Umbilical cord (tissue), 2 donors: Measurements from ENCODE around the gene GPHA2. TPM values are rescaled to one million over a fixed set of nuclear protein-coding genes. Genes with fewer than 3 reads are reported as not detected.
"Not testable (repeated sequence)": the region's sequence is repeated elsewhere in the genome, so short reads cannot be mapped to it uniquely, and the experiment has no call there.

Experiments used
- DNase-seq: peaks from one replicate; pipeline ENCODE4 v3.0.0-alpha.2; 2015; ENCODE audit warnings: low spot score
- total RNA-seq: library from RNA; depleted of rRNA; stranded (reverse); fragments of >200 nt; gene quantifications from one replicate; pipeline ENCODE4 v1.2.3, GENCODE V29; 2014; ENCODE audit warnings: low replicate concordance; ENCODE audit not compliant: insufficient read depth

GPHA2 gene, protein sequence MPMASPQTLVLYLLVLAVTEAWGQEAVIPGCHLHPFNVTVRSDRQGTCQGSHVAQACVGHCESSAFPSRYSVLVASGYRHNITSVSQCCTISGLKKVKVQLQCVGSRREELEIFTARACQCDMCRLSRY
- total RNA-seq = not detected

DNA sequence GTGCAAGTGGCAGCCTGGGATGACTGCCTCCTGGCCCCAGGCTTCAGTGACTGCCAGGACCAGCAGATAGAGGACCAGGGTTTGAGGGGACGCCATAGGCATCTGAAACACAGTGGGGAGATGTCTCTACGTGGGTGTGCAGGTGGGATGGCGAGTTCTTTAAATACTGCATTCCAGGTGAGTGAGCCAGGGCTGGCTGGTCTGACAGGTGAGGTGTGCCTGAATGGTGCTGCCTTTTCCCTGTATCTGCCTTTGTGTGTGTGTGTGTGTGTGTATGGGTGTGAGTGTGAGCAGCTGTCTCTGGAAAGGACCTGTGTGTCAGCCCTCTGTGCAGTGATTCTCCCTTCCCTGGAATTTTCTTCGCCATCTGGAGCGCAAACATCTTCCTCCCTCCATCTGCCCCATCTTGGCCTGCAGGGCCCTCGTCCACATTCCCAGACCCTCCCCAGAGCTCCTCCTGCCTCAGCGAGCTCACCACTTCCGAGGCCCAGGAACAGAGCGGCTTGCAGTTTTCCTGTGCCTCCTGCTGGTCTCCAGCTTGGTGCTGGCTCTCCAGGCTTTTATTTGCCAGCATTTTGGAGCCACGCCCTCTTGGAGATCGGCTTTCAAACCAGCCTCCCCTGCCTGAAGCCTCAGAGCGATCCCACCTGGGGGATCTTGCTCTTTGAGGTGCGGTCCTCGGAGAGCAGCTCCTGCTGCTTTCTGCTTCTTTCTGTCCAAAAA is at the start of gene GPHA2:
Gene GPHA2, minus strand, starts transcription at position 535 of the 723 bp plus-strand sequence. Its CDS starts 433 bp downstream, at position 102.
- peak; percentile 35 for DNase-seq

DNA sequence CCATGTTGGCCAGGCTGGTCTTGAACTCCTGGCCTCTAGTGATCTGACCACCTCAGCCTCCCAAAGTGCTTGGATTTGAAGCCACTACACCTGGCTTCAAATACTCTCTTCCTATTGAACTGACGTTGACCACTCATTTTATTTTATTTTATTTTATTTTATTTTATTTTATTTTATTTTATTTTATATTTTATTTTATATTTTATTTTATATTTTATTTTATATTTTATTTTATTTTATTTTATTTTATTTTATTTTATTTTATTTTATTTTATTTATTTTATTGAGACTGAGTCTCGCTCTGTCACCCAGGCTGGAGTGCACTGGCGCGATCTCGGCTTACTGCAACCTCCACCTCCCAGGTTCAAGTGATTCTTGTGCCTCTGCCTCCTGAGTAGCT is 47.6 kb upstream of the GPHA2 start:
- not testable (repeated sequence) for DNase-seq

DNA sequence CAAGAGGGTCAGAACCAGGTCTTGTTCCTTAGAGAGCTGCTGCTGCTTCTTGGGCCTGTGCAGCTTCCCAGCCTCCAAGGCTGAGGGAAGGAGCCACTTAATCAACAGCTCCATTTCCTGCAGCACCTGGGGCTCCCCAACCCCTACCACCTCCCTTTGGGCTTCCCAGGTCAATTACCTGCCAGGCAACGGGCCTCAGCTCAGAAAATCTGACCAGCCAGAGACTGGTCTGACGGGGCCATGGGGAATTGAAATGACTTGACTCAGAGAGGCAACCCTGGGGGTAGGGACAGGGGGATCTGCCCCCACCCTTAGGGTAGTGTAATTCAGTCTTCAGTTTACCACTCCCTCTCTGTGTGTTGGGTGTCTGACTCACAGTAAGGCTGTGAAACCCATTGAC is 41.0 kb upstream of the GPHA2 start:
- no peak for DNase-seq

DNA sequence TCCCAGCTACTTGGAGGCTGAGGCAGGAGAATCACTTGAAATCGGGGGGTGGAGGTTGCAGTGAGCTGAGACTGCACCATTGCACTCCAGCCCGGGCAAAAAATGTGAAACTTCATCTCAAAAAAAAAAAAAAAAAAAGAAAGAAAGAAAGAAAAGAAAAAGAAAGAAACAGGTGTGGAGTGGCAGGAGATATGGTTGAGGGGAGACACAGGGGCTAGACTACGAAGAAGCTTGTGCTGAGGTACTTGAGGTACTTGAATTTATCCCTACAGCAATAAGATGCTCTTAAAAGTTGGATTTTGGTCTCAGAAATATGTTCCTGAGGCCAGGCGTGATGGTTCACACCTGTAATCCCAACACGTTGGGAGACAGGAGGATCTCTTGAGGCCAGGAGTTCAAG is 38.4 kb upstream of the GPHA2 start:
- DNase-seq = no peak

DNA sequence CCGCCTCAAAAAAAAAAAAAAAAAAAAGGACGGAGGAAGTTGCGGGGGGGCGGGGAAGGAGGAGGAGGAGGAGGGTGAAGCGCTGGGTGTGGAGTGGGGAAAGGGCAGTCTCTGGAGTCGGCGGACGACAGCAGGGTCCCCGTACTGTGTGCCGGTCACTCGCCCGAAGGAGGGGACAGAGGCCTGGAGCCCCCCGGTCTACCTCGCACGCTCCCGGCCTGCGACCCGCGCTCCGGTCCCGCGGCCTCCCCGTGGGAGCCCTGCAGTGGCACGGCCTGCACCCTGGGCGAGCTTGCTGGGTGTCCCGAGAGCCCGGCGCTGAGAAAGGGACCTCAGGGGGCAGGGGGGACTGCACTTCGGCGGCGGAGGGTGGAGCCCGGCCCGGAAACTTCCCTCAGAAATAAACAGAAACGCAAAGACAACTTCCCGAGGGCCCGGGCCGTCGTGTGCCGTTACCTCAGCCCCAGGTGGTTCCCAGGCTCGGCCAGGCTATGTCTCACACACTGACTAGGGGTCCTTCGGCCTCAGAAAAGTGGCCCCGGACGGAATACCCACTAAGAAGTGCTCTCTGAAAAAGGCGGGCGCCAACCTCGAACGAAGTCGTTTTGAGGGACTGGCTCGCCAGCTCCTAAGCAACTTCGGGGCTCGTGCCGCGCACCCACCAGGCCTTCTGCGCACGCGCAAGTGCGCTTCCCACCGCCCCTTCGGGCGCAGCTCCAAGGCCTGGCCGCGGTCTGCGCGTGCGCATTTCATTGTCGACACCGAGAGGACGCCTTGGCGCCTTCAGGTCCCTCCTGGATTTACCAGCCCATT is 35.9 kb upstream of the GPHA2 start, which contains the start of gene MAJIN:
Gene MAJIN, minus strand, starts transcription at position 688 of the 813 bp plus-strand sequence. CDS start 12,703 bp downstream, outside the sequence.
- peak; percentile 80 for DNase-seq

DNA sequence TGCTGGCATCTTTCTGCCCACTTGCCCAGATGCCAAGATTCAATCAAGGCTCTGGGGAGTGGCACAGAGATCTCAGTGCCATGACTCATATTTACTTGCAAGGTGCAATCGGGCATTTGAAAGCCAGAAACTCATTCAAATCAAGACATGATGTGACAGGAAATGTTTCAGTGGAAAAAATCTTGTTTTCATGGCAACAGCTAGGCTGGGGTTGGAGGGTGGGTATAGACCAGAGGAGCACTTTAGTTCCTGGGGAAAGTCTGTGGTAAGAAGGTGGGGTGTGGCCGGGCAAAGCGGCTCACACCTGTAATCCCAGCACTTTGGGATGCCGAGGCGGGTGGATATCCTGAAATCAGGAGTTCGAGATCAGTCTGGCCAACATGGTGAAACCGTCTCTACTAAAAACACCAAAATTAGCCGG is 35.0 kb upstream of the GPHA2 start:
- no peak for DNase-seq

DNA sequence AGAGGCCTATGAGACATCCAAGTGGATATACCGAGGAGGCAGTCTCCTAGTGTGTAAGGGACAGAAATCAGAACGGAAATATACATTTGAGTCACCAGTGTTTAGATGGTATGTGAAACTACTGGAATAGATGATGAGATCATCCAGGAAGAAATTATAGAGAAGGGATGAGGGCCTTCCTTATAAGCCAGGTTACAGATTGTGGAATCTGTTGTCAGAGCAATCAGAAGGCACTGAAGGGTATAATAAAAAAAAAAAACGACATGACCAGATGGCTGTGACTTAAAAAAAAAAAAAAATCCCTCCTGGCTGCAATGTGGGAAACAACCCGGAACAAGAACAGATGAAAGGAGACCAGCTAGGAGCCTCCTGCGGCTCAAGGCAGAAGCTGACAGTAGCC is 33.5 kb upstream of the GPHA2 start:
- no peak for DNase-seq

DNA sequence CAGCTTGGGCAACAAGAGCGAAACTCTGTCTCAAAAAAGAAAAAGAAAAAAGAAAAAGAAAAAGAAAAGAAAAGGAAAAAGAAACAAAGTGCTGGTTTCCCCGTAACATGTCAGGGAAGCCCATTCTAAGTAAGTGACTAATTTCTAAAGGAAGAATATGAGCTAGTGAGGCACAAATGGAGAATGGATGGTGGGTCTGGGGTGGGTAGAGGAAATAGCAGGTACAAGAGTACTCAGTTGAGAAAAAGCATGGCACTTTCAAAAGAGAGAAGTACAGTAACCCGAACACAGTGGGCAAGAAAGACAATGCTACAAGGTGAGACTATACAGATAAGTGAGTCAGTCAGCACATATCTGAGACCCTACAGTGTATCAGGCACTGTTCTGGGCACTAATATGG is 31.7 kb upstream of the GPHA2 start:
- DNase-seq = no peak

DNA sequence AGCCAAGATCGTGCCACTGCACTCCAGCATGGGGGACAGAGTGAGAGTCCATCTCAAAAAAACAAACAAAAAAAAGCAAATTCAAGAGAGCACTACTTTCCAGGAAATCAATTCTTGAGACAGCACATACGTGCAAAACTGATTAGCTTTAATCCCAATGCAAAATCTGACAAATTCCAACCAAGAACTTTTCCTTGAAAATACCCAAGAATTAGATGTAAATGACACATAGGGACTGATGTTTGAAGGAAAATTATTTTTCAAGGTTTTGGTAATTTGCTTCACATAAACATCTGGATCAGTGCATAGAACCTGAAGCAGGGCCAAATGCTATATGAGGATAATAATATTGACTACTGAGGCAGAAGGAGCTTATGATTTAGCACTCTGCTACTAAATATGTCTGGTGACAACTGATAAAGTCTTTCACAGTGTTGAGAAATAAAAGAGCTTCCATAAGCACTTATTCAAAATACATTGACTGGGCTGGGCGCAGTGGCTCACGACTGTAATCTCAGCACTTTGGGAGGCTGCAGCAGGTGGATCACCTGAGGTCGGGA is 27.5 kb upstream of the GPHA2 start:
- DNase-seq = no peak

DNA sequence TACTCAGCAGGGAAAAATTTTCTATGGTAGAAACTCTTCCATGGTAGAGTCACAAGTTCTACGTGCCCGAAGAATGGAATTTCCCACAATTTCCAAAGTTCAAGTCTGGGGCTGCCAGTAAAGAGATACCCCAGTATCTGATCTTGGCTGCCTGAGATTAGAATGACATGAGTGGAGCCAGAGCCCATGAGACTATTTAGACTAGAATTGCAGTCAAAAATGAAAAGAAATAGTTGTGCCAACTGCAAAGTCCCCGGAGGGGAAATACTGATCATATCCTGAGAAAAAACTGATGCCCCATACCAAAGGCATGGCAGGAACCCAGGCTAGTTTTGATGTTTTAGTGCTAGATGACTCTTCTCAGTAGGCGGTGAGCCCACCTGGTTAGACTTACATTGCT is 25.0 kb upstream of the GPHA2 start:
- DNase-seq = peak; percentile 21

DNA sequence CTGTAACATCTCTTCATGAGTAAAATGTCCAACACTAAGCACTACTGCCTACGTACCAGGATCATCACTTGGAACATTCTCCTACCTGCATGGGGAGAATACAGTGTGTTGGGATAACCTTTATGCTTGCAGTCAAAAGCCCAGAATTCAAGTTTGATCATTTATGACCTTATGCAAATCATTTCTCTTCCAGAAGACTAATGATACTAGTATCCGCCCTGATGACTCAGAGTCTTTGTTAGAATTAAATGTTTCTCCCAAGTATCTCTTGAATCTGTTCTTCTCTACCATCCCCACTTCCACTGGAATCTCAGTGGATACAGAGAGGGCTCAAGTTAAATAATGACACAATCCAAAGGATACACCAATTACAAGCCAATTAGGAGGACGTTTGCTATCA is 23.8 kb upstream of the GPHA2 start:
- DNase-seq = no peak

DNA sequence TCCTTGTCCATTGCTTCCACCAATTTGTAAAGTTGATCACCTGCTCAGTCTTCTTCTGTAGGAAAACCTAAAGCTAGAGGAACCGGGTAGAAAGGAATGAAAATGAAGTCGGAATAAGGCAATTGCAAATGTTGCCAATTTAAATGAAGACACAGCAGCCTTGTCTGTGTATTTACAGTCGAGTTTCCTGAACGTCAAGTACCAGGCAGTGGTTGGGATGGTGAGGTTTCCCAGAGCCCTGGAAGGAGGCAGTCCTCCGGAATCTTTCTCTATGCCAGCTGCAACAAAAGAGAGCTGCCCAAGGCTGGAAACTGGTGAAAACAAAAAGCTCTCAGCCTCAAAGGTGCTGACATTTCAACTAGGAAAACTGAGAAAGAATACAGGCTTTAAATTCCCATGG is 18.5 kb upstream of the GPHA2 start:
- no peak for DNase-seq

DNA sequence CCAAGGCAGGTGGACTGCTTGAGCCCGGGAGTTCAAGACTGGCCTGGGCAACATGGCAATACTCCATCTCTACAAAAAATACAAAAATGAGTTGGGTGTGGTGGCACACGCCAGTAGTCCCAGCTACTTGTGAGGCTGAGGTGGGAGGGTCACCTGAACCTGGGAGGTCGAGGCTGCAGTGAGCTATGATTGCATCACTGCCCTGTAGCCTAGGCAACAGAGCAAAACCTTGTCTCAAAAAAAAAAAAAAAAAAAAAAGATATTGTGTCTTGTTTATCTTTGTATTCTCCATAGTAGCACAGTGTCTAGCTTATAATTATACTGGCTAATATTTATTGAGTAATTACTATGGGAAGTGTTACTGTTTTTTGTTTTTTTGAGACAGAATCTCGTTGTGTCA is 15.8 kb upstream of the GPHA2 start:
- no peak for DNase-seq

DNA sequence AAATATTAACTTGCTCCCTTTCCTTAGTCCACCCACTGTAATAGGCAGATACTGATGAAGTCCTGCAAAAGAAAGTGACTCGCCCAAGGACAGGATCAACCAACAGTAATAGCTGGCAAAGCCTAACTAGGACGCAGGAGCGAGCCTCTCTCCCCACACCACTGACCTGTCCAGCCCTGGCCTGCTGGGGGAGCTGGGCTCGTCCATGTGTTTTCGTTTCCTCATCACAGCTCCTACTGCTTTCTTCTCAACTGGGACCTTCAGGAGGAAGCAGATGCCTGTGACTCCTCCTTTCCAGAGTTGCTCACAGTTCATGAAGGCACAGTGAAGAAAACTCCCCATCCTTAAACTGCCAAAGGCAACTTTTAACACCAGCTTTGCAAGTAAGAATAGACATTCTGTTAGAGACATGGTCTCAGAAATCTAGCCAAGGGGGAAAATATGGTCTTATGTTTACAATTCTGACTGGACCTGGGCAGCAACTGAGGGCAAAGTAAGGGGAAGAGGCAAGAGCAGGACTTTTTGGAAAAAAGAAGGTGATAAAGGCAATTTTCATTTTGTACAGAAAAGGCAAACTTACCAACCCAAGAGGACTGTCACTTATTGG is 11.6 kb upstream of the GPHA2 start:
- DNase-seq = no peak

DNA sequence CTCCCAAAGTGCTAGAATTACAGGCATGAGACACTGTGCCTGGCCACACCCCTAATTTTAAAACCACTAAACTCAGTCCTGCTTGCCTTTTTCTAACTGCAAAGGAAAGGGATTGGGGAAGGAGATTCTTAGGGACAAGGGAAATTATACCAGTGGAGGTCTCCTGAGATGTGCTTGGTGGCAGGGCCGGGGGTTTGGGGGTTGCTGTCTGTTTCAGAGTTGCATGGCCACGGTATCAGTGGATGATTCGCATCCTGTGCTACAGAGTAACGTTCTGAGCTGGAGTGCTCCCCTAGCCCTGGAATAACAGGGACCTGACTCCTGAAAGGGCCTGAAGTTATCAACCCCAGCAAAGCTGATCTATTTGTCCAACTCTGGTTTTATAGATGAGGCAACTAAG is 846 bp upstream of the GPHA2 start:
- DNase-seq = no peak

DNA sequence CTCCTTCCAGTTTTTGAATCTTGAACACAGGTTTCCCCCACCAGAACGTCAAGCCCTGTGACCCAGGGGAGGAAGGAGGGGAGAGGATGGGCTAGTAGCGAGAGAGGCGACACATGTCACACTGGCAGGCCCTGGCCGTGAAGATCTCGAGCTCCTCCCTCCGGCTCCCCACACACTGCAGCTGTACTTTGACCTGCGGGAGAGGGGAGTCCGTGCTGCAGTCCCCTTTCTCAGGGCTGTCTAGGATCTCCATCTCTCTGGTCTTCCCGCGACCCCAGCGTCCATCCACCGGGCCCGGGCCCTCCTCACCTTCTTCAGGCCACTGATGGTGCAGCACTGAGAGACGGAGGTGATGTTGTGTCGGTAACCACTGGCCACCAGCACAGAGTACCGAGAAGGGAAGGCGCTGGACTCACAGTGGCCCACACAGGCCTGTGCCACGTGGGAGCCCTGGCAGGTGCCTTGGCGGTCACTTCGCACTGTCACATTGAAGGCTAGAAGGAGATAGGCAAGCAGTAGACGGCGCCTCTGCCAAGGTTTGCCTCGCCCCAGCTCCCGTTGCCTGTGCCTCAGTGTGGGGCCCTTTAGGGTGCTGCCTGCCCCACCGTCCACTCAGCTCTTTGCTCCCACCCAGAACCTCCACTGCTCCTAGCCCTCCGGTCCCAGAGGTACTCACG is 873 bp downstream of the GPHA2 start:
- DNase-seq = no peak

DNA sequence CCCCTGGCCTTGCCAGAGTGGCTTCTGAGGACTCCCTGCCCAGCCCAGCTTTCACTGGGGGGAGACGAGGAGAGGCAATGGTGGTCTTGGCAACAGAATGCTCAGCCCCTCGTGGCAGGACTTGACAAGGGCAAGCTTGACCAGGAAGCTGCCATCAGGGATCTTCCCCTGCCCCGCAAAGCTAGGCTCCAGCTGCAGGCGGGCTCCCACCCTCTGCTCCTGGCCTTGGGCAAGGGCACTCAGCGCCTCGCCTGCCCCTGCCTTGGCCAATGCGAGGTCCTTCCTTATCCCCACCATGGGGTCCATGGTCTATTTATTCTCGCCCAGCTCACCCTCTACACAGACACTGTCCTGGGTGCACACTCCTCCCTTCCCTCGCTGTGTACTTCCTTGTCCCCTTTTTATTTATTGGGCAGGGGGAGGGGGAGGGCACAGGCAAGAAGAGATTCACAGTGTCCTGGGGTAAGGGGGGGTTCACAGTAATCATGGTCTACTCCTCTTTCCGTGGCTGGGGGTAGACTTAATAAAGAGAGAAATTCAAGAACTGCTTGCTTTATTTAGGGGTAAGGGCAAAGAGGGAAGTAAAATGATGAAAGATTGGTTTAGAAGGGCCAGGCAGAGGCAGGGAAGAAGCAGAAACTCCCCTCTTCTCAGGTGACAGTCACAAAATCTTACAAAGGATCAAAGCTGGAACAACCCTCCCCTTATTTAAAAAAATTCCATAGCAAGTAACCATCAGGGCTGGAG is 1.6 kb downstream of the GPHA2 start:
- no peak for DNase-seq

DNA sequence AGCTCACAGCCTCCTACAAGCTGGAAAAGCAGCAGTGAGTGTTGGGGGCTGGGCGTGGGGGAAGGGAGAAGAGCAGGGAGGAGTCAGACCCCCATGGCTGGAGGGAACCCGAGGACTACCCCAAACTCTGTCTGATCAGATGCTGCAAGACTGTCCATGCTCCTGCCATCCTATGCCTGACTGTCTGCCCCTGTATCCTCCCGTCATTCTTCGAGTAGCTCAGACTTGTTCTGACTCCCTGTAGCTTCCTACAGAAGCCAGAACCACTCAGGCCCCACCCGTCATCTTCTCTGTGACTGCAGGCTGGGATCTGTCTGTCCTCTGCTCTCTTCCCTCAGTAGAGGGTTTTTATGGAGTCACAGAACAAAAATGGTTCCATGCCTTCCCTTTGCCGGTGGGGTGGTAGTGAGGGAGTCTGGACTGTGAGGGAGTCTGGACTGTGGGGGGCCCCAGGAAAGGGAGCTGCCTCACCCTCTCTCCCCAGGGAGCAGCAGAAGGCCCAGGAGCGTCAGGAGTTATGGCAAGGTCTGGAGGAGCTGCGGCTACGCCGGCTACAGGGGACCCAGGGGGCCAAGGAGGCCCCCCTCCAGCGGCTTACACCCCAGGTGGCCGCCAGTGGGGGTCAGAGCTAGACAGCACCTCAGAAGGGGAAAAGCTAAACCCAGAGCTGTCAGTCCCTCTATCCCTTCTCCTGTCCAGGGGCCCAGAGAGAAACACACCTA is 2.3 kb downstream of the GPHA2 start:
- no peak for DNase-seq

DNA sequence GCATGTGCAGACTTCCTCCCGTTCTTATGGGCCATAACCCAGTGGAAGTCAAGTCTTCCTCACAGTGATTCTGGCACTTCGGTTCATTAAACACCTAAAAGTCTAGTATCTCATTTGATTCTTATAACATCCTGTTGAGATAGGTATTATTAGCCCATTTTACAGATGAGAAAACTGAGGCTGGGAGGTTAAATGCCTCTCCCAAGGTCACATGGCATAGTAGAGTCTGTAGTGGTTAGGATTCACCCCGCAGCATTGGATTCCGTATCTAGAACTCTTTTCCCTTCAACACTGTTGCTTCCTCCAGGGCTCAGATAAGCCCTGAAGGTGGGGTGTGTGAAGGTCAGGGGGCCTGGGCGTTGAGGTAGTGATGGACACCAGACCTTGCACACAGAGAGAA is 3.4 kb downstream of the GPHA2 start:
- no peak for DNase-seq

DNA sequence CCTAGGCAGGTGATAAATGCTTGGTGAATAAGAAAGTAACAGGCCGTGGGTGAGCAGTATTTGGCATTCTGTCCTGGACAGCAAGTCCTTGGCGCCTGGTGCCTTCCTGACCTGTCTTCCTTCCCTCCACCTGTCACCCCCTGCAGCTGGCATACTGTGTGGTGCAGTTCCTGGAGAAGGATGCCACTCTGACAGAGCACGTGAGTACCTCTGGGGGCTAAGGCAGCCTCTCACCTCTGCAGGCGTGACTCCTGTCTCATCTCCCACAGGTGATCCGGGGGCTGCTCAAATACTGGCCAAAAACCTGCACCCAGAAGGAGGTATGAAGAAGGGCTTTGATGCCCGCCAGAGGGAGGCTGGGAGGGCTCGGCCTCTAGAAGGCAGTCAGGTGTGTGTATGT is 4.4 kb downstream of the GPHA2 start:
- DNase-seq = no peak
